MM.1S (cell line): ENCODE data around the gene ZNF621.

ENCODE experiments used
- DNase-seq: peaks from one replicate; pipeline ENCODE4 v3.0.0-alpha.2; 2015
- H2AFZ ChIP-seq: fragments of 300-600 bp; sonication (generic); 2 replicates; pipeline ENCODE4 v1.6.0; 2016; ENCODE audit warnings: antibody characterized with exemption, low read length
- H3F3A ChIP-seq: fragments of 300-600 bp; sonication (generic); 2 replicates; pipeline ENCODE4 v1.6.1; 2016; ENCODE audit warnings: mild to moderate bottlenecking, antibody characterized with exemption, low read length, moderate library complexity, mixed read lengths; ENCODE audit not compliant: insufficient read depth
- H3K27ac ChIP-seq: fragments of 300-600 bp; sonication (generic); 2 replicates; pipeline ENCODE4 v1.5.1; 2016; ENCODE audit warnings: mild to moderate bottlenecking, low read length
- H3K27me3 ChIP-seq: fragments of 300-600 bp; sonication (generic); replicated peaks from 2 replicates; pipeline ENCODE4 v1.6.0; 2016; ENCODE audit warnings: low read length; ENCODE audit not compliant: insufficient read depth
- H3K36me3 ChIP-seq: fragments of 300-600 bp; sonication (generic); replicated peaks from 2 replicates; pipeline ENCODE4 v1.6.1; 2016; ENCODE audit warnings: mild to moderate bottlenecking, low read length, mixed read lengths; ENCODE audit not compliant: insufficient read depth
- H3K4me1 ChIP-seq: fragments of 300-600 bp; sonication (generic); 2 replicates; pipeline ENCODE4 v1.6.1; 2016; ENCODE audit warnings: low read length, mixed read lengths
- H3K4me2 ChIP-seq: fragments of 300-600 bp; sonication (generic); 2 replicates; pipeline ENCODE4 v1.6.0; 2016; ENCODE audit warnings: low read depth, low read length
- H3K4me3 ChIP-seq: fragments of 300-600 bp; sonication (generic); 2 replicates; pipeline ENCODE4 v1.5.1; 2016; ENCODE audit warnings: low read length, mixed read lengths
- H3K79me2 ChIP-seq: fragments of 300-600 bp; sonication (generic); 2 replicates; pipeline ENCODE4 v1.6.1; 2016; ENCODE audit warnings: mixed run types, low read length, mixed read lengths
- H3K9ac ChIP-seq: fragments of 300-600 bp; sonication (generic); 2 replicates; pipeline ENCODE4 v1.6.1; 2016; ENCODE audit warnings: low read length, mixed read lengths
- H3K9me2 ChIP-seq: fragments of 300-600 bp; sonication (generic); replicated peaks from 2 replicates; pipeline ENCODE4 v1.6.1; 2016; ENCODE audit warnings: mild to moderate bottlenecking, low read length, mixed read lengths; ENCODE audit not compliant: insufficient read depth
- H3K9me3 ChIP-seq: fragments of 300-600 bp; sonication (generic); replicated peaks from 2 replicates; pipeline ENCODE4 v1.6.1; 2016; ENCODE audit warnings: mild to moderate bottlenecking, low read length, mixed read lengths; ENCODE audit not compliant: insufficient read depth
- H4K20me1 ChIP-seq: fragments of 300-600 bp; sonication (generic); 2 replicates; pipeline ENCODE4 v1.6.1; 2016; ENCODE audit warnings: mild to moderate bottlenecking, low read length, moderate library complexity, mixed read lengths; ENCODE audit not compliant: insufficient read depth
- CTCF ChIP-seq: fragments of 300-600 bp; sonication (generic); IDR thresholded peaks from 2 replicates; pipeline ENCODE4 v1.5.1; 2016; ENCODE audit warnings: antibody characterized with exemption, low read length, mixed read lengths
- EZH2 ChIP-seq: fragments of 300-600 bp; sonication (generic); optimal IDR thresholded peaks from 2 replicates; pipeline ENCODE3; 2017; ENCODE audit warnings: low read depth, mild to moderate bottlenecking, antibody characterized with exemption, low read length, mixed read lengths
- EZH2phosphoT487 ChIP-seq: fragments of 300-600 bp; sonication (generic); IDR thresholded peaks from 2 replicates; pipeline ENCODE4 v1.6.1; 2018; ENCODE audit warnings: antibody characterized with exemption, low read length

ZNF621 gene

DNA sequence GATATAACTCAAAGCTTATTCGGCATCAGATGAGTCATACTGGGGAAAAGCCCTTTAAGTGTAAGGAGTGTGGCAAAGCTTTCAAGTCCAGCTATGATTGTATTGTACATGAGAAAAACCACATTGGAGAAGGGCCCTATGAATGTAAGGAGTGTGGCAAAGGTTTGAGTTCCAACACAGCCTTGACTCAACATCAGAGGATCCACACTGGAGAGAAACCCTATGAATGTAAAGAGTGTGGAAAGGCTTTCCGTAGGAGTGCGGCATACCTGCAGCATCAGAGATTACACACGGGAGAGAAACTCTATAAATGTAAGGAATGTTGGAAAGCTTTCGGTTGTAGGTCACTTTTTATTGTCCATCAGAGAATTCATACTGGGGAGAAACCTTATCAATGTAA is 7.5 kb downstream of the ZNF621 start:
- no peak for DNase-seq
- no peaks in the 10 kb centered on the region for H3F3A ChIP-seq
- H3K9me3 ChIP-seq, result no peaks in the 10 kb centered on the region
- H3K9me2 ChIP-seq, result no peaks in the 10 kb centered on the region
- H3K4me2 ChIP-seq, result no peak overlapping the region
- no peaks in the 10 kb centered on the region for H4K20me1 ChIP-seq
- no peak overlapping the region for H3K9ac ChIP-seq
- H3K4me1 ChIP-seq, result no peaks in the 10 kb centered on the region
- no peak overlapping the region for H2AFZ ChIP-seq
- H3K27me3 ChIP-seq, result no peaks in the 10 kb centered on the region
- H3K27ac ChIP-seq, result no peak overlapping the region
- H3K79me2 ChIP-seq, result no peaks in the 10 kb centered on the region
- 0 out of 2 replicates have a peak, but pooled peaks cover 5% of the 10 kb centered on the region for H3K36me3 ChIP-seq
- H3K4me3 ChIP-seq, result no peak overlapping the region
- no peak for TF ChIP-seq EZH2
- no peak for TF ChIP-seq EZH2phosphoT487
- no peak for TF ChIP-seq CTCF

- Histone ChIP-seq H3K9me3 (no peaks in the 10 kb centered on the region), H3K9me2 (no peaks in the 10 kb centered on the region), H3K27me3 (no peaks in the 10 kb centered on the region), H4K20me1 (no peaks in the 10 kb centered on the region), H3K4me1 (no peaks in the 10 kb centered on the region), H3K79me2 (no peaks in the 10 kb centered on the region), H3F3A (no peaks in the 10 kb centered on the region), H3K4me3 (no peak overlapping the region), H3K36me3 (0 out of 2 replicates have a peak, but pooled peaks cover 5% of the 10 kb centered on the region), H3K4me2 (no peak overlapping the region), H2AFZ (no peak overlapping the region), H3K9ac (no peak overlapping the region), H3K27ac (no peak overlapping the region)
- TF ChIP-seq EZH2 (no peak), CTCF (no peak), EZH2phosphoT487 (no peak)
- DNase-seq, result no peak
These were observed 9.5 kb downstream of the ZNF621 start for GRCh38 chr3:40534283-40534682.

DNA sequence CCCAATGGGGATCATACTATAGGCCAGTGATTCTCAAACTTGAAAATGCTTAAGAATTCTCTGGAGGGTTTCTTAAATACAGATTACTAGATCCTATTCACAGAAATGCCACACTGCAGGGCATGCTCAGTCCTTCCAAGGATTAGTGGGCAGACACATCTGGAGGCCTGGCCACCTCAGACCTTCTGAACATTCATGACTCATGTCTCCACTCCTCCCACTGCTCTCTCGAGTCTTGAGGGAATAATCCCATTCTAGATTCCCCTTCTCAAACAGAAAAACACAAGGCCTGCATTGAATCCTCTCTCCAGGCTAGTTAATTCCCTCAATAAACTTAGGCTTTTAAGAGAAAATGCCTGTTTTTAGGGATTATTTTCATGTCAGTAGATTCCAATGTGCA is 22.1 kb downstream of the ZNF621 start:
- H3K9me2 ChIP-seq, result no peaks in the 10 kb centered on the region
- TF ChIP-seq EZH2phosphoT487 (no peak), EZH2 (no peak), CTCF (no peak)
- no peak overlapping the region for H3K27ac ChIP-seq
- DNase-seq, result no peak
- H3K9me3 ChIP-seq, result no peaks in the 10 kb centered on the region
- no peaks in the 10 kb centered on the region for H3F3A ChIP-seq
- H3K4me3 ChIP-seq, result no peak overlapping the region
- no peaks in the 10 kb centered on the region for H3K79me2 ChIP-seq
- H2AFZ ChIP-seq, result no peak overlapping the region
- no peak overlapping the region for H3K9ac ChIP-seq
- no peaks in the 10 kb centered on the region for H4K20me1 ChIP-seq
- no peaks in the 10 kb centered on the region for H3K36me3 ChIP-seq
- H3K4me1 ChIP-seq, result no peaks in the 10 kb centered on the region
- H3K4me2 ChIP-seq, result no peak overlapping the region
- no peaks in the 10 kb centered on the region for H3K27me3 ChIP-seq
